ENCODE data around the gene ADCY4. TPM values are rescaled to one million over a fixed set of nuclear protein-coding genes. Genes with fewer than 3 reads are reported as not detected.

Gene ADCY4
- total and polyA plus RNA-seq, 10 of the 15 experiments (the other 5 are each of a cell fraction or from before 2014, with no cell fraction given): 0.05 to 0.87 (median 0.21) TPM; not detected in 1

GRCh38 chr14:24269368-24269767, 65.5 kb downstream of the ADCY4 start (continued):
- TF ChIP-seq, protein P1, sequence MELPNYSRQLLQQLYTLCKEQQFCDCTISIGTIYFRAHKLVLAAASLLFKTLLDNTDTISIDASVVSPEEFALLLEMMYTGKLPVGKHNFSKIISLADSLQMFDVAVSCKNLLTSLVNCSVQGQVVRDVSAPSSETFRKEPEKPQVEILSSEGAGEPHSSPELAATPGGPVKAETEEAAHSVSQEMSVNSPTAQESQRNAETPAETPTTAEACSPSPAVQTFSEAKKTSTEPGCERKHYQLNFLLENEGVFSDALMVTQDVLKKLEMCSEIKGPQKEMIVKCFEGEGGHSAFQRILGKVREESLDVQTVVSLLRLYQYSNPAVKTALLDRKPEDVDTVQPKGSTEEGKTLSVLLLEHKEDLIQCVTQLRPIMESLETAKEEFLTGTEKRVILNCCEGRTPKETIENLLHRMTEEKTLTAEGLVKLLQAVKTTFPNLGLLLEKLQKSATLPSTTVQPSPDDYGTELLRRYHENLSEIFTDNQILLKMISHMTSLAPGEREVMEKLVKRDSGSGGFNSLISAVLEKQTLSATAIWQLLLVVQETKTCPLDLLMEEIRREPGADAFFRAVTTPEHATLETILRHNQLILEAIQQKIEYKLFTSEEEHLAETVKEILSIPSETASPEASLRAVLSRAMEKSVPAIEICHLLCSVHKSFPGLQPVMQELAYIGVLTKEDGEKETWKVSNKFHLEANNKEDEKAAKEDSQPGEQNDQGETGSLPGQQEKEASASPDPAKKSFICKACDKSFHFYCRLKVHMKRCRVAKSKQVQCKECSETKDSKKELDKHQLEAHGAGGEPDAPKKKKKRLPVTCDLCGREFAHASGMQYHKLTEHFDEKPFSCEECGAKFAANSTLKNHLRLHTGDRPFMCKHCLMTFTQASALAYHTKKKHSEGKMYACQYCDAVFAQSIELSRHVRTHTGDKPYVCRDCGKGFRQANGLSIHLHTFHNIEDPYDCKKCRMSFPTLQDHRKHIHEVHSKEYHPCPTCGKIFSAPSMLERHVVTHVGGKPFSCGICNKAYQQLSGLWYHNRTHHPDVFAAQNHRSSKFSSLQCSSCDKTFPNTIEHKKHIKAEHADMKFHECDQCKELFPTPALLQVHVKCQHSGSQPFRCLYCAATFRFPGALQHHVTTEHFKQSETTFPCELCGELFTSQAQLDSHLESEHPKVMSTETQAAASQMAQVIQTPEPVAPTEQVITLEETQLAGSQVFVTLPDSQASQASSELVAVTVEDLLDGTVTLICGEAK (IDR thresholded peaks at IDR 0.05; ENCODE audit: borderline replicate concordance): no peak

Small RNAs within 50 kb of the gene (small RNA-seq; reads per million reads assigned to genes)
- gene RF00026: not detected

Other genes starting within 250 kb of the ADCY4 start
Only the 7 nearest of the 33 such genes appear.
- gene DHRS1, start 35.3 kb downstream of the ADCY4 start, total RNA-seq (2014; rRNA removed): 14.0 and 17.6 TPM in 2 replicates
- gene DHRS1, start 35.3 kb downstream of the ADCY4 start, total RNA-seq (2014; rRNA removed; fragmentation: Illumina TruSeq; extraction: Trizol): 12.1 and 12.6 TPM in 2 replicates
- 23.3 and 26.8 TPM in 2 replicates for gene DHRS1, start 35.3 kb downstream of the ADCY4 start, total RNA-seq (2021)
- gene DHRS1, start 35.3 kb downstream of the ADCY4 start, polyA plus RNA-seq (2011; rRNA removed): 12.6 and 16.0 TPM in 2 replicates
- 16.9 and 26.1 TPM in 2 replicates for gene DHRS1, start 35.3 kb downstream of the ADCY4 start, polyA plus RNA-seq (2014; fragmentation: Illumina TruSeq; extraction: Trizol)
- gene DHRS1, start 35.3 kb downstream of the ADCY4 start, polyA plus RNA-seq (2014; fragmentation: Nextera tagmentation; extraction: Ambion mirVana): 10 to 100 TPM; 44.6 to 45.0 TPM
- 25.3 and 29.2 TPM in 2 replicates for gene DHRS1, start 35.3 kb downstream of the ADCY4 start, polyA plus RNA-seq (2014; rRNA removed)
- gene DHRS1, start 35.3 kb downstream of the ADCY4 start, polyA plus RNA-seq (2016; fragmentation: Nextera tagmentation; extraction: Ambion mirVana): 10 to 100 TPM; 30.4 to 32.5 TPM
- 33.1 and 33.4 TPM in 2 replicates for gene NOP9, start 35.2 kb downstream of the ADCY4 start, total RNA-seq (2014; rRNA removed)
- 24.2 and 25.4 TPM in 2 replicates for gene NOP9, start 35.2 kb downstream of the ADCY4 start, total RNA-seq (2014; rRNA removed; fragmentation: Illumina TruSeq; extraction: Trizol)
- gene NOP9, start 35.2 kb downstream of the ADCY4 start, total RNA-seq (2021): 36.8 and 43.9 TPM in 2 replicates
- gene NOP9, start 35.2 kb downstream of the ADCY4 start, polyA plus RNA-seq (2011; rRNA removed): 11.4 and 17.0 TPM in 2 replicates
- gene NOP9, start 35.2 kb downstream of the ADCY4 start, polyA plus RNA-seq (2014; fragmentation: Illumina TruSeq; extraction: Trizol): 28.6 and 28.8 TPM in 2 replicates
- 1 to 10 TPM; 2.4 to 3.4 TPM for gene NOP9, start 35.2 kb downstream of the ADCY4 start, polyA plus RNA-seq (2014; fragmentation: Nextera tagmentation; extraction: Ambion mirVana)
- 23.6 and 26.1 TPM in 2 replicates for gene NOP9, start 35.2 kb downstream of the ADCY4 start, polyA plus RNA-seq (2014; rRNA removed)
- gene NOP9, start 35.2 kb downstream of the ADCY4 start, polyA plus RNA-seq (2016; fragmentation: Nextera tagmentation; extraction: Ambion mirVana): 1 to 10 TPM; 4.9 to 6.1 TPM
- 4.1 and 5.5 TPM in 2 replicates for gene CIDEB, start 27.1 kb downstream of the ADCY4 start, total RNA-seq (2014; rRNA removed)
- 2.5 and 2.7 TPM in 2 replicates for gene CIDEB, start 27.1 kb downstream of the ADCY4 start, total RNA-seq (2014; rRNA removed; fragmentation: Illumina TruSeq; extraction: Trizol)
- 5.1 and 5.5 TPM in 2 replicates for gene CIDEB, start 27.1 kb downstream of the ADCY4 start, total RNA-seq (2021)
- gene CIDEB, start 27.1 kb downstream of the ADCY4 start, polyA plus RNA-seq (2011; rRNA removed): 0.19 and 0.34 TPM in 2 replicates
- 5.2 and 5.7 TPM in 2 replicates for gene CIDEB, start 27.1 kb downstream of the ADCY4 start, polyA plus RNA-seq (2014; fragmentation: Illumina TruSeq; extraction: Trizol)
- gene CIDEB, start 27.1 kb downstream of the ADCY4 start, polyA plus RNA-seq (2014; fragmentation: Nextera tagmentation; extraction: Ambion mirVana): 1 to 10 TPM in 1 of 2 experiments, under 1 TPM in 1; 0.82 to 2.3 TPM
- gene CIDEB, start 27.1 kb downstream of the ADCY4 start, polyA plus RNA-seq (2014; rRNA removed): 5.4 and 6.3 TPM in 2 replicates
- gene CIDEB, start 27.1 kb downstream of the ADCY4 start, polyA plus RNA-seq (2016; fragmentation: Nextera tagmentation; extraction: Ambion mirVana): 1 to 10 TPM; 3.1 to 3.3 TPM
- gene LTB4R2, start 24.9 kb downstream of the ADCY4 start, total RNA-seq (2014; rRNA removed): 7.8 and 10.0 TPM in 2 replicates
- gene LTB4R2, start 24.9 kb downstream of the ADCY4 start, total RNA-seq (2014; rRNA removed; fragmentation: Illumina TruSeq; extraction: Trizol): 2.6 and 2.8 TPM in 2 replicates
- 8.9 and 13.0 TPM in 2 replicates for gene LTB4R2, start 24.9 kb downstream of the ADCY4 start, total RNA-seq (2021)
- gene LTB4R2, start 24.9 kb downstream of the ADCY4 start, polyA plus RNA-seq (2011; rRNA removed): 2.4 and 2.5 TPM in 2 replicates
- 3.0 and 3.3 TPM in 2 replicates for gene LTB4R2, start 24.9 kb downstream of the ADCY4 start, polyA plus RNA-seq (2014; fragmentation: Illumina TruSeq; extraction: Trizol)
- under 1 TPM; 0.06 to 0.09 TPM for gene LTB4R2, start 24.9 kb downstream of the ADCY4 start, polyA plus RNA-seq (2014; fragmentation: Nextera tagmentation; extraction: Ambion mirVana)
- gene LTB4R2, start 24.9 kb downstream of the ADCY4 start, polyA plus RNA-seq (2014; rRNA removed): 16.0 and 17.8 TPM in 2 replicates
- gene LTB4R2, start 24.9 kb downstream of the ADCY4 start, polyA plus RNA-seq (2016; fragmentation: Nextera tagmentation; extraction: Ambion mirVana): 1 to 10 TPM in 1 of 2 experiments, under 1 TPM in 1; 0.96 to 1.2 TPM
- 4.9 and 10.8 TPM in 2 replicates for gene LTB4R, start 23.6 kb downstream of the ADCY4 start, total RNA-seq (2014; rRNA removed)
- gene LTB4R, start 23.6 kb downstream of the ADCY4 start, total RNA-seq (2014; rRNA removed; fragmentation: Illumina TruSeq; extraction: Trizol): 2.9 and 3.1 TPM in 2 replicates
- 6.8 and 9.2 TPM in 2 replicates for gene LTB4R, start 23.6 kb downstream of the ADCY4 start, total RNA-seq (2021)
- 3.9 and 4.8 TPM in 2 replicates for gene LTB4R, start 23.6 kb downstream of the ADCY4 start, polyA plus RNA-seq (2011; rRNA removed)
- 7.8 and 10.6 TPM in 2 replicates for gene LTB4R, start 23.6 kb downstream of the ADCY4 start, polyA plus RNA-seq (2014; fragmentation: Illumina TruSeq; extraction: Trizol)
- 1 to 10 TPM; 1.2 to 1.7 TPM for gene LTB4R, start 23.6 kb downstream of the ADCY4 start, polyA plus RNA-seq (2014; fragmentation: Nextera tagmentation; extraction: Ambion mirVana)
- 14.0 and 18.3 TPM in 2 replicates for gene LTB4R, start 23.6 kb downstream of the ADCY4 start, polyA plus RNA-seq (2014; rRNA removed)
- gene LTB4R, start 23.6 kb downstream of the ADCY4 start, polyA plus RNA-seq (2016; fragmentation: Nextera tagmentation; extraction: Ambion mirVana): 1 to 10 TPM; 3.1 to 3.2 TPM
- gene RIPK3, start 4.9 kb upstream of the ADCY4 start, total RNA-seq (2014; rRNA removed): 10.7 and 11.6 TPM in 2 replicates
- gene RIPK3, start 4.9 kb upstream of the ADCY4 start, total RNA-seq (2014; rRNA removed; fragmentation: Illumina TruSeq; extraction: Trizol): 8.3 and 8.6 TPM in 2 replicates
- 11.2 and 12.8 TPM in 2 replicates for gene RIPK3, start 4.9 kb upstream of the ADCY4 start, total RNA-seq (2021)
- 4.4 and 6.5 TPM in 2 replicates for gene RIPK3, start 4.9 kb upstream of the ADCY4 start, polyA plus RNA-seq (2011; rRNA removed)
- 7.4 and 8.3 TPM in 2 replicates for gene RIPK3, start 4.9 kb upstream of the ADCY4 start, polyA plus RNA-seq (2014; fragmentation: Illumina TruSeq; extraction: Trizol)
- gene RIPK3, start 4.9 kb upstream of the ADCY4 start, polyA plus RNA-seq (2014; fragmentation: Nextera tagmentation; extraction: Ambion mirVana): 1 to 10 TPM; 2.0 to 2.7 TPM
- 13.6 and 17.1 TPM in 2 replicates for gene RIPK3, start 4.9 kb upstream of the ADCY4 start, polyA plus RNA-seq (2014; rRNA removed)
- 1 to 10 TPM; 7.5 to 8.0 TPM for gene RIPK3, start 4.9 kb upstream of the ADCY4 start, polyA plus RNA-seq (2016; fragmentation: Nextera tagmentation; extraction: Ambion mirVana)
- gene NFATC4, start 33.1 kb upstream of the ADCY4 start, total RNA-seq (2014; rRNA removed): 7.0 and 7.1 TPM in 2 replicates
- 2.2 and 4.1 TPM in 2 replicates for gene NFATC4, start 33.1 kb upstream of the ADCY4 start, total RNA-seq (2014; rRNA removed; fragmentation: Illumina TruSeq; extraction: Trizol)
- gene NFATC4, start 33.1 kb upstream of the ADCY4 start, total RNA-seq (2021): 13.5 and 19.2 TPM in 2 replicates
- gene NFATC4, start 33.1 kb upstream of the ADCY4 start, polyA plus RNA-seq (2011; rRNA removed): 4.5 and 5.6 TPM in 2 replicates
- 4.8 and 5.3 TPM in 2 replicates for gene NFATC4, start 33.1 kb upstream of the ADCY4 start, polyA plus RNA-seq (2014; fragmentation: Illumina TruSeq; extraction: Trizol)
- 1 to 10 TPM in 1 of 2 experiments, under 1 TPM in 1; 0.97 to 4.5 TPM for gene NFATC4, start 33.1 kb upstream of the ADCY4 start, polyA plus RNA-seq (2014; fragmentation: Nextera tagmentation; extraction: Ambion mirVana)
- 14.3 and 15.3 TPM in 2 replicates for gene NFATC4, start 33.1 kb upstream of the ADCY4 start, polyA plus RNA-seq (2014; rRNA removed)
- 1 to 10 TPM; 2.0 to 2.9 TPM for gene NFATC4, start 33.1 kb upstream of the ADCY4 start, polyA plus RNA-seq (2016; fragmentation: Nextera tagmentation; extraction: Ambion mirVana)